HEK293 (cell line): ENCODE measurements around the gene PTMA.

Source experiments
- CTCF ChIA-PET: fragments of 350-600 bp; formaldehyde crosslinking; extraction: SDS; loops from one replicate; lab custom pipeline; 2021; ENCODE audit warnings: antibody characterized with exemption; lab: Yijun Ruan, JAX
- POLR2A ChIA-PET: fragments of 300-600 bp; formaldehyde crosslinking; extraction: SDS; loops from one replicate; lab custom pipeline; 2020; ENCODE audit warnings: antibody characterized with exemption, inconsistent platforms; lab: Yijun Ruan, JAX
- H3K27ac ChIP-seq: fragments of 200-500 bp; sonication (Bioruptor generic); 2 replicates; pipeline ENCODE4 v1.5.1; 2014; ENCODE audit warnings: low read depth, low read length, control low read depth, inconsistent platforms; ENCODE audit errors: extremely low read depth
- H3K36me3 ChIP-seq, 2 experiments: fragments of 200-500 bp in 1 of 2; sonication (Bioruptor generic) in 1 of 2; 1 replicate in 1 of 2; 2 replicates in 1 of 2; pipeline ENCODE4 v1.5.1; 2014 to 2017; ENCODE audit warnings: inconsistent platforms in 2 of 2, low read length in 2 of 2; ENCODE audit not compliant: control insufficient read depth in 2 of 2, insufficient read depth in 1 of 2
- H3K4me1 ChIP-seq: fragments of 200-500 bp; sonication (Bioruptor generic); 2 replicates; pipeline ENCODE4 v1.5.1; 2014; ENCODE audit warnings: mild to moderate bottlenecking, low read length, inconsistent platforms; ENCODE audit not compliant: control insufficient read depth, insufficient read depth
- H3K4me3 ChIP-seq: 2 replicates; pipeline ENCODE4 v1.5.1; 2011; ENCODE audit warnings: low read depth, mild to moderate bottlenecking, control low read depth, low read length, moderate library complexity
- H3K9me3 ChIP-seq: fragments of 200-500 bp; sonication (Bioruptor generic); 2 replicates; pipeline ENCODE4 v1.5.1; 2014; ENCODE audit warnings: low read depth, low read length, inconsistent platforms; ENCODE audit not compliant: control insufficient read depth, insufficient read depth
- BCL11A ChIP-seq: fragments of 450-650 bp; formaldehyde crosslinking; IDR thresholded peaks from 2 replicates; pipeline ENCODE4 v1.5.1; 2016; ENCODE audit warnings: low read depth, missing biosample characterization, missing genetic modification characterization
- EGR2 ChIP-seq: fragments of 450-650 bp; formaldehyde crosslinking; IDR thresholded peaks from 2 replicates; pipeline ENCODE4 v1.5.1; 2016; ENCODE audit warnings: low read depth, missing biosample characterization, missing genetic modification characterization
- GFI1B ChIP-seq: fragments of 450-650 bp; formaldehyde crosslinking; IDR thresholded peaks from 2 replicates; pipeline ENCODE4 v1.5.1; 2016; ENCODE audit warnings: missing biosample characterization, missing genetic modification characterization
- INSM2 ChIP-seq: fragments of 450-650 bp; formaldehyde crosslinking; IDR thresholded peaks from 2 replicates; pipeline ENCODE4 v1.5.1; 2016; ENCODE audit warnings: missing biosample characterization, missing genetic modification characterization
- ZIC2 ChIP-seq: fragments of 450-650 bp; formaldehyde crosslinking; IDR thresholded peaks from 2 replicates; pipeline ENCODE4 v1.5.1; 2016; ENCODE audit warnings: missing biosample characterization, missing genetic modification characterization
- ZNF10 ChIP-seq: fragments of 450-650 bp; formaldehyde crosslinking; IDR thresholded peaks from 2 replicates; pipeline ENCODE4 v1.5.1; 2017; ENCODE audit warnings: missing biosample characterization, missing genetic modification characterization
- ZNF112 ChIP-seq: fragments of 450-650 bp; formaldehyde crosslinking; IDR thresholded peaks from 2 replicates; pipeline ENCODE4 v1.5.0; 2017; ENCODE audit warnings: missing biosample characterization, missing genetic modification characterization
- ZNF133 ChIP-seq: fragments of 450-650 bp; formaldehyde crosslinking; IDR thresholded peaks from 2 replicates; pipeline ENCODE4 v1.5.1; 2016; ENCODE audit warnings: missing biosample characterization, missing genetic modification characterization
- ZNF148 ChIP-seq: fragments of 450-650 bp; formaldehyde crosslinking; IDR thresholded peaks from 2 replicates; pipeline ENCODE4 v1.5.0; 2017; ENCODE audit warnings: missing biosample characterization, missing genetic modification characterization, borderline replicate concordance
- ZNF223 ChIP-seq: fragments of 450-650 bp; formaldehyde crosslinking; IDR thresholded peaks from 2 replicates; pipeline ENCODE4 v1.5.1; 2016; ENCODE audit warnings: missing biosample characterization, missing genetic modification characterization
- ZNF274 ChIP-seq, 2 experiments: fragments of 200-500 bp in 1 of 2; fragments of 450-650 bp in 1 of 2; sonication (Bioruptor generic) in 1 of 2; formaldehyde crosslinking in 1 of 2; IDR thresholded peaks; 2 replicates each; pipeline versions ENCODE4 v1.5.1 to v1.6.1; 2014 to 2016; ENCODE audit warnings: borderline replicate concordance in 1 of 2, inconsistent platforms in 1 of 2, low read length in 1 of 2, missing biosample characterization in 1 of 2, missing genetic modification characterization in 1 of 2
- ZNF292 ChIP-seq: fragments of 450-650 bp; formaldehyde crosslinking; IDR thresholded peaks from 2 replicates; pipeline ENCODE4 v1.5.1; 2016; ENCODE audit warnings: low read depth, missing biosample characterization, missing genetic modification characterization, borderline replicate concordance
- ZNF350 ChIP-seq: fragments of 450-650 bp; formaldehyde crosslinking; IDR thresholded peaks from 2 replicates; pipeline ENCODE4 v1.5.0; 2017; ENCODE audit warnings: missing biosample characterization, mild to moderate bottlenecking, missing genetic modification characterization
- ZNF449 ChIP-seq: fragments of 450-650 bp; formaldehyde crosslinking; IDR thresholded peaks from 2 replicates; pipeline ENCODE4 v1.5.1; 2017; ENCODE audit warnings: missing biosample characterization, mild to moderate bottlenecking, missing genetic modification characterization, moderate library complexity
- ZNF473 ChIP-seq: fragments of 450-650 bp; formaldehyde crosslinking; IDR thresholded peaks from 2 replicates; pipeline ENCODE4 v1.5.1; 2017; ENCODE audit warnings: missing biosample characterization, missing genetic modification characterization
- ZNF514 ChIP-seq: fragments of 450-650 bp; formaldehyde crosslinking; IDR thresholded peaks from 2 replicates; pipeline ENCODE4 v1.5.1; 2016; ENCODE audit warnings: missing biosample characterization, missing genetic modification characterization
- ZNF660 ChIP-seq: fragments of 450-650 bp; IDR thresholded peaks from 2 replicates; pipeline ENCODE4 v1.5.1; 2018; ENCODE audit warnings: missing biosample characterization, mild to moderate bottlenecking, missing genetic modification characterization
- ZNF704 ChIP-seq: fragments of 450-650 bp; formaldehyde crosslinking; IDR thresholded peaks from 2 replicates; pipeline ENCODE4 v1.5.1; 2016; ENCODE audit warnings: missing biosample characterization, missing genetic modification characterization
- ZNF785 ChIP-seq: fragments of 450-650 bp; formaldehyde crosslinking; IDR thresholded peaks from 2 replicates; pipeline ENCODE4 v1.5.1; 2016; ENCODE audit warnings: missing biosample characterization, missing genetic modification characterization
- ZSCAN30 ChIP-seq: fragments of 450-650 bp; IDR thresholded peaks from 2 replicates; pipeline ENCODE4 v1.5.1; 2018; ENCODE audit warnings: missing biosample characterization, mild to moderate bottlenecking, missing genetic modification characterization, moderate library complexity

Gene PTMA

GRCh38 chr2:231699006-231699405, 9.3 kb upstream of the PTMA start:
- Histone ChIP-seq H3K4me3 (no peak overlapping the region), H3K27ac (no peak overlapping the region), H3K9me3 (no peaks in the 10 kb centered on the region), H3K36me3 (no peaks in the 10 kb centered on the region), H3K4me1 (no peaks in the 10 kb centered on the region; the same call in 1 of the 2 replicates)
- TF ChIP-seq ZNF148: no peak
- no peak for TF ChIP-seq ZNF10 (tag by site-specific recombination)
- TF ChIP-seq ZNF292 (tag by site-specific recombination): no peak
- TF ChIP-seq ZSCAN30 (tag by site-specific recombination): no peak
- no peak for TF ChIP-seq ZIC2 (tag by site-specific recombination)
- no peak for TF ChIP-seq ZNF112 (tag by site-specific recombination)
- no peak for TF ChIP-seq BCL11A (tag by site-specific recombination)
- no peak for TF ChIP-seq EGR2 (tag by site-specific recombination)
- TF ChIP-seq ZNF449 (tag by site-specific recombination): no peak
- TF ChIP-seq ZNF514 (tag by site-specific recombination): no peak
- no peak for TF ChIP-seq ZNF785 (tag by site-specific recombination)
- no peak for TF ChIP-seq INSM2 (tag by site-specific recombination)
- no peak for TF ChIP-seq ZNF274 (IDR thresholded peaks at IDR 0.05; ENCODE audit: low read length)
- no peak for TF ChIP-seq ZNF274 (tag by site-specific recombination; IDR thresholded peaks at IDR 0.05; ENCODE audit: borderline replicate concordance)
- no peak for TF ChIP-seq ZNF704 (tag by site-specific recombination)
- TF ChIP-seq ZNF660 (tag by site-specific recombination): no peak
- no peak for TF ChIP-seq ZNF223 (tag by site-specific recombination)
- TF ChIP-seq ZNF133 (tag by site-specific recombination): no peak
- TF ChIP-seq GFI1B: no peak
- no peak for TF ChIP-seq ZNF473 (tag by site-specific recombination)
- no peak for TF ChIP-seq ZNF350
- ChIA-PET POLR2A (no interaction called here), CTCF (no interaction called here)
